HL-60 (cell line): ENCODE results near the gene TMEM106C.

Source experiments
- DNase-seq, 2 experiments: peaks; one replicate each; pipeline ENCODE4 v3.0.0-alpha.2; 2010 to 2020; ENCODE audit warnings: low read depth in 1 of 2, low spot score in 1 of 2
- H3K27ac ChIP-seq: fragments of 250-450 bp; sonication (Bioruptor Pico); replicated peaks from 2 replicates; pipeline ENCODE4 v1.5.1; 2020; ENCODE audit warnings: mild to moderate bottlenecking, moderate library complexity
- H3K27me3 ChIP-seq: fragments of 250-450 bp; sonication (Bioruptor Pico); 2 replicates; pipeline ENCODE4 v1.5.1; 2021; ENCODE audit warnings: mild to moderate bottlenecking, moderate library complexity; ENCODE audit not compliant: insufficient read depth, poor library complexity, severe bottlenecking
- H3K4me3 ChIP-seq: replicated peaks from 2 replicates; pipeline ENCODE4 v1.5.1; 2011; ENCODE audit warnings: mild to moderate bottlenecking, control low read depth, low read length; ENCODE audit not compliant: insufficient read depth
- CTCF ChIP-seq: IDR thresholded peaks from one replicate; pipeline ENCODE4 v1.5.1; 2011; ENCODE audit warnings: low read length, control low read depth, inconsistent platforms; ENCODE audit not compliant: insufficient read depth
- GABPA ChIP-seq: IDR thresholded peaks from 2 replicates; pipeline ENCODE4 v1.6.1; 2012; ENCODE audit warnings: low read depth
- POLR2AphosphoS5 ChIP-seq: IDR thresholded peaks from 2 replicates; pipeline ENCODE4 v1.6.1; 2012; ENCODE audit warnings: low read depth
- SPI1 ChIP-seq: IDR thresholded peaks from 2 replicates; pipeline ENCODE4 v1.6.1; 2012; ENCODE audit warnings: low read depth, mild to moderate bottlenecking, borderline replicate concordance
- TF ChIP-seq, protein P1 (sequence below): IDR thresholded peaks from 2 replicates; pipeline ENCODE4 v1.6.1; 2012; ENCODE audit warnings: low read depth; ENCODE audit not compliant: insufficient replicate concordance

TMEM106C gene

GRCh38 chr12:48008950-48009349 lies 45.6 kb downstream of the TMEM106C start:
- Histone ChIP-seq H3K27ac (no peak overlapping the region), H3K27me3 (peaks cover 50% of the 10 kb centered on the region), H3K4me3 (no peak overlapping the region)
- no peak for DNase-seq
- TF ChIP-seq POLR2AphosphoS5 = no peak
- no peak for TF ChIP-seq GABPA
- no peak for TF ChIP-seq SPI1
- TF ChIP-seq, protein P1, sequence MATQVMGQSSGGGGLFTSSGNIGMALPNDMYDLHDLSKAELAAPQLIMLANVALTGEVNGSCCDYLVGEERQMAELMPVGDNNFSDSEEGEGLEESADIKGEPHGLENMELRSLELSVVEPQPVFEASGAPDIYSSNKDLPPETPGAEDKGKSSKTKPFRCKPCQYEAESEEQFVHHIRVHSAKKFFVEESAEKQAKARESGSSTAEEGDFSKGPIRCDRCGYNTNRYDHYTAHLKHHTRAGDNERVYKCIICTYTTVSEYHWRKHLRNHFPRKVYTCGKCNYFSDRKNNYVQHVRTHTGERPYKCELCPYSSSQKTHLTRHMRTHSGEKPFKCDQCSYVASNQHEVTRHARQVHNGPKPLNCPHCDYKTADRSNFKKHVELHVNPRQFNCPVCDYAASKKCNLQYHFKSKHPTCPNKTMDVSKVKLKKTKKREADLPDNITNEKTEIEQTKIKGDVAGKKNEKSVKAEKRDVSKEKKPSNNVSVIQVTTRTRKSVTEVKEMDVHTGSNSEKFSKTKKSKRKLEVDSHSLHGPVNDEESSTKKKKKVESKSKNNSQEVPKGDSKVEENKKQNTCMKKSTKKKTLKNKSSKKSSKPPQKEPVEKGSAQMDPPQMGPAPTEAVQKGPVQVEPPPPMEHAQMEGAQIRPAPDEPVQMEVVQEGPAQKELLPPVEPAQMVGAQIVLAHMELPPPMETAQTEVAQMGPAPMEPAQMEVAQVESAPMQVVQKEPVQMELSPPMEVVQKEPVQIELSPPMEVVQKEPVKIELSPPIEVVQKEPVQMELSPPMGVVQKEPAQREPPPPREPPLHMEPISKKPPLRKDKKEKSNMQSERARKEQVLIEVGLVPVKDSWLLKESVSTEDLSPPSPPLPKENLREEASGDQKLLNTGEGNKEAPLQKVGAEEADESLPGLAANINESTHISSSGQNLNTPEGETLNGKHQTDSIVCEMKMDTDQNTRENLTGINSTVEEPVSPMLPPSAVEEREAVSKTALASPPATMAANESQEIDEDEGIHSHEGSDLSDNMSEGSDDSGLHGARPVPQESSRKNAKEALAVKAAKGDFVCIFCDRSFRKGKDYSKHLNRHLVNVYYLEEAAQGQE = no peak
- TF ChIP-seq CTCF = no peak

- TF ChIP-seq SPI1 = no peak
- no peak for TF ChIP-seq GABPA
- no peak for TF ChIP-seq POLR2AphosphoS5
- TF ChIP-seq, protein P1 = no peak
- no peak for TF ChIP-seq CTCF
- H3K27me3 ChIP-seq = peaks cover 45% of the 10 kb centered on the region
- no peak overlapping the region for H3K4me3 ChIP-seq
- H3K27ac ChIP-seq = no peak overlapping the region
- DNase-seq = no peak
Measured at GRCh38 chr12:48009471-48009870, 46.1 kb downstream of the TMEM106C start.

GRCh38 chr12:48010366-48010970 lies 47.1 kb downstream of the TMEM106C start:
- H3K27ac ChIP-seq = no peak overlapping the region

More at GRCh38 chr12:48010366-48010970, 47.1 kb downstream of the TMEM106C start:
- no peak for DNase-seq
- no peak overlapping the region for H3K4me3 ChIP-seq
- peaks cover 35% of the 10 kb centered on the region for H3K27me3 ChIP-seq
- TF ChIP-seq POLR2AphosphoS5 (no peak), GABPA (no peak), SPI1 (no peak), CTCF (no peak)
- TF ChIP-seq, protein P1 = no peak
